Right ventricle myocardium inferior (tissue), 1 donor: ENCODE data around the gene TRPM4. TPM values are rescaled to one million over a fixed set of nuclear protein-coding genes. Genes with fewer than 3 reads are reported as not detected.
"Not testable (repeated sequence)": the region's sequence is repeated elsewhere in the genome, so short reads cannot be mapped to it uniquely, and the experiment has no call there.

Experiments
- ATAC-seq: fragments of 200-7000 bp; cut with Tn5 transposase; one replicate; pipeline ENCODE4 v1.9.1; 2020; ENCODE audit warnings: mild to moderate bottlenecking, moderate library complexity
- DNase-seq: peaks from one replicate; pipeline ENCODE4 v3.0.0; 2021; ENCODE audit errors: missing footprints
- intact Hi-C: fragments of 100-400 bp; cut with DNase I; formaldehyde crosslinking; loops from one replicate; pipeline ENCODE4 v1.11.0; 2022
- total RNA-seq: library from RNA; stranded (reverse); fragmentation: NEBNext Ultra II Directional; extraction: Animal tissue kit (Norgen Biotek cat#: 25700); gene quantifications from one replicate; pipeline ENCODE4 v1.2.1, GENCODE V29; 2021
- donor health status: DM: no; HTN: yes; CAD: no; lungs with severe emphysema.

The TRPM4 gene
- total RNA-seq, 1 donor from 2014 or later: 28.5 TPM

- intact Hi-C loops: no loop called here
- ATAC-seq (no peak), DNase-seq (no peak)
Measured at GRCh38 chr19:49167857-49168409, 10.3 kb downstream of the TRPM4 start.

- peak; percentile 64 for DNase-seq
- ATAC-seq: no peak
- intact Hi-C loops: no loop called here
Measured at GRCh38 chr19:49168421-49168820, 10.8 kb downstream of the TRPM4 start.

GRCh38 chr19:49173198-49173597 is 15.6 kb downstream of the TRPM4 start:
- DNase-seq: no peak
- intact Hi-C loops: no loop called here
- no peak for ATAC-seq

GRCh38 chr19:49180659-49181058 is 23.1 kb downstream of the TRPM4 start:
- DNase-seq (no peak), ATAC-seq (no peak)
- intact Hi-C loops: no loop called here

GRCh38 chr19:49182010-49182847 is 24.6 kb downstream of the TRPM4 start:
- intact Hi-C loops, ATAC-seq, DNase-seq: not testable (repeated sequence)

GRCh38 chr19:49182848-49183375 is 25.3 kb downstream of the TRPM4 start:
- ATAC-seq: no peak

GRCh38 chr19:49186108-49186507 is 28.5 kb downstream of the TRPM4 start:
- no peak for DNase-seq
- intact Hi-C loops: no loop called here
- no peak for ATAC-seq

More at GRCh38 chr19:49182848-49183375, 25.3 kb downstream of the TRPM4 start:
- intact Hi-C loops: no loop called here
- DNase-seq: no peak

- DNase-seq: no peak
- no peak for ATAC-seq
- intact Hi-C loops: no loop called here
Measured at GRCh38 chr19:49188626-49189200, 31.1 kb downstream of the TRPM4 start.

- DNase-seq: no peak
- ATAC-seq: no peak
- intact Hi-C loops: no loop called here
Measured at GRCh38 chr19:49189259-49189658, 31.7 kb downstream of the TRPM4 start.

GRCh38 chr19:49190781-49191180 is 33.2 kb downstream of the TRPM4 start:
- intact Hi-C loops: no loop called here
- ATAC-seq (no peak), DNase-seq (no peak)

GRCh38 chr19:49193822-49194394 is 36.3 kb downstream of the TRPM4 start:
- intact Hi-C loops: no loop called here
- no peak for ATAC-seq
- no peak for DNase-seq

- intact Hi-C loops: no loop called here
- no peak for ATAC-seq
Measured at GRCh38 chr19:49194408-49194807, 36.8 kb downstream of the TRPM4 start.

GRCh38 chr19:49196527-49197240 is 39.1 kb downstream of the TRPM4 start:
- intact Hi-C loops: loop anchor here (5.0 kb wide), 2 partner anchors 49 to 99 kb away; no protein-coding TSS in a partner anchor
- ATAC-seq (peak; percentile 82), DNase-seq (peak; percentile 70)

More at GRCh38 chr19:49194408-49194807, 36.8 kb downstream of the TRPM4 start:
- no peak for DNase-seq

- ATAC-seq (no peak), DNase-seq (no peak)
- intact Hi-C loops: no loop called here
Measured at GRCh38 chr19:49200238-49200862, 42.8 kb downstream of the TRPM4 start.

GRCh38 chr19:49201042-49201441 is 43.5 kb downstream of the TRPM4 start:
- intact Hi-C loops: no loop called here
- DNase-seq (no peak), ATAC-seq (no peak)

- ATAC-seq (no peak), DNase-seq (no peak)
- intact Hi-C loops: loop anchor here (5.0 kb wide), 1 partner anchor 128 kb away; no protein-coding TSS in a partner anchor
Measured at GRCh38 chr19:49205114-49205513, 47.5 kb downstream of the TRPM4 start.

GRCh38 chr19:49209502-49209901 is 51.9 kb downstream of the TRPM4 start:
- intact Hi-C loops: loop anchor here (5.0 kb wide), 1 partner anchor 132 kb away; no protein-coding TSS in a partner anchor
- not testable (repeated sequence) for DNase-seq, ATAC-seq
